Loucy (cell line): ENCODE data around the gene SELENOP.

Experiments
- H2AFZ ChIP-seq: fragments of 200-600 bp; sonication (generic); 2 replicates; pipeline ENCODE4 v1.6.0; 2016; ENCODE audit warnings: antibody characterized with exemption, mild to moderate bottlenecking, low read length, moderate library complexity
- H3F3A ChIP-seq: fragments of 200-600 bp; 2 replicates; pipeline ENCODE4 v1.6.0; 2016; ENCODE audit warnings: antibody characterized with exemption, low read depth, mild to moderate bottlenecking
- H3K27me3 ChIP-seq: fragments of 200-600 bp; sonication (generic); 2 replicates; pipeline ENCODE4 v1.6.1; 2014; ENCODE audit warnings: low read length, mild to moderate bottlenecking; ENCODE audit not compliant: insufficient read depth, poor library complexity, severe bottlenecking
- H3K36me3 ChIP-seq: fragments of 200-600 bp; sonication (generic); 2 replicates; pipeline ENCODE4 v1.6.1; 2016; ENCODE audit warnings: low read length; ENCODE audit not compliant: insufficient read depth
- H3K4me1 ChIP-seq: fragments of 200-600 bp; sonication (generic); 2 replicates; pipeline ENCODE4 v1.5.1; 2014; ENCODE audit warnings: low read length, mild to moderate bottlenecking; ENCODE audit not compliant: insufficient read depth, poor library complexity, severe bottlenecking
- H3K4me2 ChIP-seq: fragments of 200-600 bp; sonication (generic); 2 replicates; pipeline ENCODE4 v1.6.0; 2014; ENCODE audit warnings: antibody characterized with exemption, low read length, low read depth, mild to moderate bottlenecking; ENCODE audit not compliant: poor library complexity, severe bottlenecking
- H3K4me3 ChIP-seq: fragments of 200-600 bp; sonication (generic); 2 replicates; pipeline ENCODE4 v1.5.1; 2014; ENCODE audit warnings: low read length, mild to moderate bottlenecking, mixed read lengths; ENCODE audit not compliant: poor library complexity, severe bottlenecking
- H3K79me2 ChIP-seq: fragments of 200-600 bp; sonication (generic); 2 replicates; pipeline ENCODE4 v1.6.1; 2014; ENCODE audit warnings: low read length; ENCODE audit not compliant: insufficient read depth
- H3K9ac ChIP-seq: fragments of 200-600 bp; sonication (generic); 2 replicates; pipeline ENCODE4 v1.6.0; 2014; ENCODE audit warnings: mild to moderate bottlenecking, low read depth, low read length, moderate library complexity; ENCODE audit not compliant: poor library complexity, severe bottlenecking
- H3K9me2 ChIP-seq: fragments of 200-600 bp; sonication (generic); replicated peaks from 2 replicates; pipeline ENCODE4 v1.6.1; 2016; ENCODE audit warnings: low read depth, low read length, mixed read lengths
- H3K9me3 ChIP-seq: fragments of 200-600 bp; sonication (generic); 2 replicates; pipeline ENCODE4 v1.6.1; 2014; ENCODE audit warnings: mild to moderate bottlenecking, antibody characterized with exemption, low read length, low read depth; ENCODE audit not compliant: insufficient read depth
- H4K20me1 ChIP-seq: fragments of 200-600 bp; sonication (generic); 2 replicates; pipeline ENCODE4 v1.6.0; 2014; ENCODE audit warnings: antibody characterized with exemption, low read length, mild to moderate bottlenecking; ENCODE audit not compliant: insufficient read depth, poor library complexity, severe bottlenecking
- EZH2phosphoT487 ChIP-seq: fragments of 200-600 bp; IDR thresholded peaks from 2 replicates; pipeline ENCODE4 v1.6.1; 2018; ENCODE audit warnings: antibody characterized with exemption, mild to moderate bottlenecking, moderate library complexity, borderline replicate concordance
- TF ChIP-seq, protein P1 (sequence below): fragments of 200-600 bp; sonication (generic); conservative IDR thresholded peaks from 2 replicates; pipeline ENCODE4 v1.5.1; 2014; ENCODE audit warnings: mild to moderate bottlenecking, antibody characterized with exemption, low read length

SELENOP gene

DNA sequence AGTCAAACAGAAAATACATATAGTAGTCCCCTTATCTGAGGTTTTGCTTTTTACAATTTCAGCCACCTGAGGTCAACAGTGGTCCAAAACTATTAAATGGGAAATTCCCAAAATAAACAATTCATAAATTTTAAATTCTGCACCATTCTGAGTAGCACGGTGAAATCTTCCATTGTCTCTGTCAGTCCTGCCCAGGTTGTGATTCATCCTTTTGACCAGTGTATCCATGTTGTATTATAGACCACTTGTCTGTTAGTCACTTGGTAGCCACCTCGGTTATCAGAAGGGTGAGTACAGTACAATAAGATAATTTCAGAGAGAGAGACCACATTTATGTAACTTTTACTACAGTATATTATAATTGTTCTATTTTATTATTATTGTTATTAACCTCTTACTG, 52.2 kb downstream of the SELENOP start:
- H3K4me3 ChIP-seq, result no peak overlapping the region
- no peaks in the 10 kb centered on the region for H4K20me1 ChIP-seq
- H3K4me1 ChIP-seq, result no peaks in the 10 kb centered on the region
- TF ChIP-seq, protein P1, sequence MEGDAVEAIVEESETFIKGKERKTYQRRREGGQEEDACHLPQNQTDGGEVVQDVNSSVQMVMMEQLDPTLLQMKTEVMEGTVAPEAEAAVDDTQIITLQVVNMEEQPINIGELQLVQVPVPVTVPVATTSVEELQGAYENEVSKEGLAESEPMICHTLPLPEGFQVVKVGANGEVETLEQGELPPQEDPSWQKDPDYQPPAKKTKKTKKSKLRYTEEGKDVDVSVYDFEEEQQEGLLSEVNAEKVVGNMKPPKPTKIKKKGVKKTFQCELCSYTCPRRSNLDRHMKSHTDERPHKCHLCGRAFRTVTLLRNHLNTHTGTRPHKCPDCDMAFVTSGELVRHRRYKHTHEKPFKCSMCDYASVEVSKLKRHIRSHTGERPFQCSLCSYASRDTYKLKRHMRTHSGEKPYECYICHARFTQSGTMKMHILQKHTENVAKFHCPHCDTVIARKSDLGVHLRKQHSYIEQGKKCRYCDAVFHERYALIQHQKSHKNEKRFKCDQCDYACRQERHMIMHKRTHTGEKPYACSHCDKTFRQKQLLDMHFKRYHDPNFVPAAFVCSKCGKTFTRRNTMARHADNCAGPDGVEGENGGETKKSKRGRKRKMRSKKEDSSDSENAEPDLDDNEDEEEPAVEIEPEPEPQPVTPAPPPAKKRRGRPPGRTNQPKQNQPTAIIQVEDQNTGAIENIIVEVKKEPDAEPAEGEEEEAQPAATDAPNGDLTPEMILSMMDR, result no peak
- no peak for TF ChIP-seq EZH2phosphoT487
- H3K79me2 ChIP-seq, result no peaks in the 10 kb centered on the region
- no peaks in the 10 kb centered on the region for H3K27me3 ChIP-seq
- H3K9me2 ChIP-seq, result no peaks in the 10 kb centered on the region
- H3F3A ChIP-seq, result no peaks in the 10 kb centered on the region
- H2AFZ ChIP-seq, result no peak overlapping the region
- H3K4me2 ChIP-seq, result no peak overlapping the region
- H3K36me3 ChIP-seq, result no peaks in the 10 kb centered on the region
- no peak overlapping the region for H3K9ac ChIP-seq
- no peaks in the 10 kb centered on the region for H3K9me3 ChIP-seq

DNA sequence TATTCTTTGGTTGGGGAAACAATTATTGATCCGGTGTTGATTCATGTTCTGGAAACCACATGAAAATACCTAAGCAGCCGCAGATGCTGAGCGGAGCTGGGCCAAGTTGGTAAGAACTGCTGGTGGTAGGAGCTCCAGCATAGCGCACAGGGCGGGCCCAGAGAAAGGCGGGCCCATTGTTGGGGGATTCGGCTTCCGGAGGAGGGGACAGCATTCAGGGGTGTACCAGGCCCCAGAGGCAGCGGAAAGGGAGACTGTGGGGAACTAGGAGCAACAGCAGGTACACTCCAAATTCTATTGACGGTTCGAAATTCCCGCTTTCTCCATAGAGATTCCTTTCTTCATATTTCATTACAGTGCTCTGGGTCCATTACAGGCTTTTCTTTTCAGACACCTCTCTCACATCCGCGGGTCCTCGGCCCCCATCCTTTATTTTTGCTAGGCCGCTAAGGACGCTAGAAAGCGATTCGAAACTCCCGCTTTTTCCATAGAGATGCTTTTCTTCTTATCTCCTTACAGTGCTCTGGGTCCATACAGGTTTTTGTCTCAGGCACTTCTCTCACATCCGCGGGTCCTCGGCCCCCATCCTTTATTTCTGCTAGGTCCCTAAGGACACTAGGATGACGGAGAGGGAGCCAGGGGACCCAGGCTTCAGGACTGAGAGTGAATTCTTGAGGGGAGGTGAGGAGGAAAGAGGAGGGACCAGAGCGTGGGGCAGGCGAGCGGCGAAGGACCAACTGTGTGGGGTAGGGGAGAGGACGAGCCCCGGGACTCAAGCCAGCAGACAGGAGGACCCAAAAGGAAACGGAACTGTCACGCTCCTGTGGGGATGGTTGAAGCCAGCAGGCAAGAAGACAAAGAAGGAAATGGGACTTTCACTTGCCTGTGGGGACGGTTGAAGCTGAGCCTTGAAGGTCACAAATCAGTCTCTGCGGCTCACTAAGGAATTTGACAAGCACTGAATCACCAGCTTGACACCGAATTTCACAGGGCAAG, 54.8 kb downstream of the SELENOP start, which contains the start of gene CCDC152:
Gene CCDC152, plus strand, starts transcription at position 213 of the 996 bp plus-strand sequence. CDS start 2,304 bp downstream, outside the sequence.
- Histone ChIP-seq H3K4me1 (no peaks in the 10 kb centered on the region), H3K79me2 (no peaks in the 10 kb centered on the region), H3K9me3 (no peaks in the 10 kb centered on the region), H3K4me3 (no peak within 1 kb of the TSS), H2AFZ (no peak within 1 kb of the TSS), H3F3A (no peaks in the 10 kb centered on the region), H3K4me2 (no peak within 1 kb of the TSS), H3K9ac (no peak within 1 kb of the TSS), H4K20me1 (no peaks in the 10 kb centered on the region), H3K9me2 (no peaks in the 10 kb centered on the region), H3K36me3 (no peaks in the 10 kb centered on the region), H3K27me3 (no peaks in the 10 kb centered on the region)
- TF ChIP-seq, protein P1, result no peak
- no peak for TF ChIP-seq EZH2phosphoT487

DNA sequence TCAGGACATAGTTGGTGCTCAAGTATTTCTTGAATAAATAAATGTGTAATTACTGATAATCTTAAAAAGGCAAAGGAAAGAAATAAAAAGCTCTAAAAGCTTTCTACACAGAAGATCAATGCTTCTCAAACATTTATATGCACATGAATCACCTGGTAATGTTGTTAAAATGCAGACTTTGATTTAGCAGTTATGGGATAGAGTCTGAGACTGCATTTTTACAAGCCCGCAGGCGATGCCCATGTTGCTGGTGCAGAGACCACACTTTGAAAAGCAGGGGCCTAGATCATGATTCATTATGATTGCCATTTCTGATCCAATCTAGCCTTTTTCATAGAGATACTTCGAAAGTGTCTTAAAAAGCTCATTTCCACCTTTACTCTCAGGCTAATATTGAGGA, 58.6 kb downstream of the SELENOP start:
- Histone ChIP-seq H3K36me3 (no peaks in the 10 kb centered on the region), H4K20me1 (no peaks in the 10 kb centered on the region), H2AFZ (no peak overlapping the region), H3K79me2 (no peaks in the 10 kb centered on the region), H3F3A (no peaks in the 10 kb centered on the region), H3K27me3 (no peaks in the 10 kb centered on the region), H3K9me2 (no peaks in the 10 kb centered on the region), H3K4me2 (no peak overlapping the region), H3K9ac (no peak overlapping the region), H3K9me3 (no peaks in the 10 kb centered on the region), H3K4me1 (peaks cover 12% of the 10 kb centered on the region), H3K4me3 (no peak overlapping the region)
- TF ChIP-seq, protein P1, result no peak
- no peak for TF ChIP-seq EZH2phosphoT487
